SK-N-MC (cell line): ENCODE measurements around the gene NKX2-3.

Experiments
- EZH2 ChIP-seq: fragments of 200-600 bp; sonication (generic); IDR thresholded peaks from one replicate; pipeline ENCODE4 v1.6.1; 2017; ENCODE audit warnings: antibody characterized with exemption
- FOXP2 ChIP-seq: optimal IDR thresholded peaks from 2 replicates; pipeline ENCODE3; 2011; ENCODE audit warnings: mild to moderate bottlenecking, moderate library complexity; ENCODE audit not compliant: insufficient read depth; ENCODE audit errors: extremely low read length, control extremely low read depth
- POLR2AphosphoS5 ChIP-seq: IDR thresholded peaks from 2 replicates; pipeline ENCODE4 v1.6.1; 2012; ENCODE audit warnings: mild to moderate bottlenecking, low read depth, low read length, borderline replicate concordance

DNA sequence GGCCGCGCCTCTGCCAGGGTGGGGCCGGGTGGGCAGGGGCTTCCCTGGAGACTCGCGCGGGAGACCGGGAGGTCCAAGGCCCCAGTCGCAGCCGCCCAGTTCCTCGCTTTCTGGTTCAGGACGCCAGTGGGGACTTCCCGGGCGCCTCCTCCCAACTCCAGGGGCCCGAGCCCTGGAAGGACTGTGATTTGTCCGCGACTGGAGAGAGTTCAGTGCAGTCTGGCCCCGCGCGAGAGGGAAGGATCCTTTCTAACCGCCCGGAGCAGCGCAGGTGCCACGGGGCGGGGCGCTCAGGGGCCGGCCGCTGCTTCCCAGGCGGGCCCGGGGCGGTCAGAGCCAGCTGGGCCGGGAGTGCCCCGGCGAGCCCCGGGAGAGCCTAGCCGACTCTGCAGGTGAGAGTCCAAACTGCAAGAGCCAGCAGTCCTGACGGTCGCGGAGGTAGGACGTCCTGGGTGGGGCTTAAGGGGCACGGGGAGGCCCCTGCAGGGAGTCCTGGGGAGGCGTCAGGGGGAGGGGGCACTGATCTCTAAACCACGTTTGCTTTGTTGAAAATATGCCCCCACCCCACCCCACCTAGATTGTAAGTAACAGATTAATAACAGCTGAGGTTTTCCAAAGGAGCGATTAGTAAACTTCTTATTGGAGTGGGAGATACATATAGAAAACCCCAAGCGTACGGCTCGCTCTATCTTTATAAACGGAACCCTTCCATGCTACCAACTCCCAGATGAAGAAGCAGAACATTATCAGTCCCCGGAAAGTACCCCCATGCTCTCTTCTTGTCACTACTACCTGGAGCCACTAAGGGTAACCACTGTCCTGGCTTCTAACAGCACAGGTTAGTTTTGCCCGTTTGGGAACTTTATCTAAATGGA lies 8.2 kb downstream of the NKX2-3 start:
- no peak for TF ChIP-seq EZH2
- TF ChIP-seq POLR2AphosphoS5: no peak
- TF ChIP-seq FOXP2: no peak
